Globus pallidus (tissue), 1 donor: ENCODE data around the gene RARS1.

Experiments used
- DNase-seq: peaks from one replicate; pipeline ENCODE4 v3.0.0-alpha.2; 2015; ENCODE audit warnings: low spot score

RARS1 gene

DNA sequence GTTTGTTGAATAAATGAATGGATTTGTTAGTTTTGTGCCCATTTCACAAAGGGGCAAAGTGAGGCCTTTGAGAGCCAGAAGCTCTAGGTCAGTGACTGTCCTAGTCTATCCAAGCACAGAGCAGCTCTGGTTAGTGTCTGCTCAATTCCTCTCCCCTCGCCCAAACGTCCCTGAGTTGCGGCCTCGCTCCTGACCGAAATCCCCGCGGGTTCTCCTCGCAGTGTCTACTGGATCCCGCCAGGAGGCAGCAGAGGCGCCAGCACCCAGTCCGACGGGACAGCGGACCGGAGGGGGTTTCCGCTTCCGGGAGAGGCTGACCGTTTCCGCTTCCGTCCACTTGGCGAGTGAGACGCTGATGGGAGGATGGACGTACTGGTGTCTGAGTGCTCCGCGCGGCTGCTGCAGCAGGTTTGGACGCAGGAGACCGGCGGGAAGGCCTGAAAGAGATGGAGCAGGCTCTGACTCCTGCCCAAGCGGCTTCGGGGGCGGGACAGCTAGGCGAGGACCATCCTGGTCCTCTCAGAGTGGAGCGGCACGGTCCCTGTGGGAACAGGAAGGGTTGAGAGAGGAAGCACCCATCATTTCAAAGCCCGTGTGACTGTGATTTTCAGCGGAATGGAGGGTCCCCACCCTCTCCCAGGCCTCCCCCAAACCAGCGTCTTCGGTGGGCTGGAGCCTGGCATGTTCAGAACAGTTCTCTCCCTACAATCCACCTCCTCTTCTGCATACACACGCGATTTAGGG lies at the start of gene RARS1:
Gene RARS1, plus strand, starts transcription at position 336 of the 744 bp plus-strand sequence. Its CDS starts 28 bp downstream, at position 364.
- DNase-seq, result peak; percentile 92

DNA sequence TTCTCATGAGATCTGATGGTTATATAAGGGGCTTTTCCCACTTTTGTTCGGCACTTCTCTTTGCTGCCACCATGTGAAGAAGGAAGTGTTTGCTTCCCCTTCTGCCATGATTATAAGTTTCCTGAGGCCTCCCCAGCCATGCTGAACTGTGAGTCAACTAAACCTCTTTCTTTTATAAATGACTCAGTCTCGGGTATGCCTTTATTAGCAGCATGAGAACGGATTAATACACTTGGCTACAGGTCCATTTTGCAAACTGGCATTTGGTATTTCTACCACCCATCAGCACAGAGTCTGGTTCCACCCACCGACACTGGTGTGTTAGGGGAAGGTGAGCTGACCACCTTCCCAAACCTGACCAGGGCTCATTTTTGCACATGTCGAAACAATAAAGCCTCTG lies 47.9 kb upstream of the RARS1 start:
- DNase-seq, result no peak

DNA sequence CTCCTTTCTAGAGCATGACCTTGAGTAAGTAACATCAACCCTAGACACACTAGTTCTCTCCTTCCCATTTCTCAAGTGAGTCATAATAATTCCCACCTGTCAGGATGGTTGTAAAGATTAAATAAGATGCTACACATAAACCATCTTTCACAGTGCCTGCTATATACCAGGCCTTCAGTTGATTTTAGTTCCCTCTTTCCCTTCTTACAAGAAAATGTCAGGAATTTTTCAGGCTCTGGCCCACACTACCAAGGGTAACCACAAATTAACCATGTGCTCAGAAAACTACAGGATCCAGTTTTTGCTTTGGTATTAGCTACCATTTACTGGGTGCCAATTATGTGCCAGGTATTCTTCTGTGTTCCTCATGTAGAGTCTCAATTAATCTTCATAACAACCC lies 42.7 kb upstream of the RARS1 start:
- DNase-seq, result no peak

DNA sequence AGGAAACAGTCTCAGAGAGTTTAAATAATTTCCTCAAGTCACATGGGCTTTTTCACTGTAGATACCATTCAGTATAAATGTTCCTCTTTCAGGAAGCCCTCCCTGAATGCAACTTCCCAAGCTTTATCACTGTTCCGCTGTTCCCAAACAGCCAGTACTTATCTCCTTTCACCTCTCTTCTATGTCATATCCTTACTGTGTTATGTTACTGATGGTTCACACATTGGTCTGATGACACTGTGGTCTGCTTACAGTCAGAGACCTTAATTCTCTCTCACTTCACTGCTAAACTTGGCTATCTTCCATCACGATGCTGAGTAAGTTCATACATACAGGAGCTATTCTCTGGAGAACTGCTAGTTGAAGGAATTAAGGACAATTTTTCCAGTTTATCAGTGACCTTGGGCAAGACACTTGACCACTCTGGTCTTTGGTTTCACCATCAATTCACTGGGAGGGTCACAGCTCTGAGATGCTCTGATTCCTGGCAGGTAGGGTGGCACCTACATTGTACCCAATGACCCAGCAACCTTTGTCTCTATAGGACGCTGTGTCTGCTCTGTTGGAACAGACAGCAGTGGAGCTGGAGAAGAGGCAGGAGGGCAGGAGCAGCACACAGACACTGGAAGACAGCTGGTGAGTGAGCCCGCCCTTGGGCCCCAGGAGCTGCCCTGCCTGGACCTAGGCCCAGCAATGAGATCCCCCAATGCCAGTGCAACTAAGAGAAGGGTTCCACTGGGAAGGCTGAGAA lies 42.1 kb upstream of the RARS1 start:
- DNase-seq, result no peak

DNA sequence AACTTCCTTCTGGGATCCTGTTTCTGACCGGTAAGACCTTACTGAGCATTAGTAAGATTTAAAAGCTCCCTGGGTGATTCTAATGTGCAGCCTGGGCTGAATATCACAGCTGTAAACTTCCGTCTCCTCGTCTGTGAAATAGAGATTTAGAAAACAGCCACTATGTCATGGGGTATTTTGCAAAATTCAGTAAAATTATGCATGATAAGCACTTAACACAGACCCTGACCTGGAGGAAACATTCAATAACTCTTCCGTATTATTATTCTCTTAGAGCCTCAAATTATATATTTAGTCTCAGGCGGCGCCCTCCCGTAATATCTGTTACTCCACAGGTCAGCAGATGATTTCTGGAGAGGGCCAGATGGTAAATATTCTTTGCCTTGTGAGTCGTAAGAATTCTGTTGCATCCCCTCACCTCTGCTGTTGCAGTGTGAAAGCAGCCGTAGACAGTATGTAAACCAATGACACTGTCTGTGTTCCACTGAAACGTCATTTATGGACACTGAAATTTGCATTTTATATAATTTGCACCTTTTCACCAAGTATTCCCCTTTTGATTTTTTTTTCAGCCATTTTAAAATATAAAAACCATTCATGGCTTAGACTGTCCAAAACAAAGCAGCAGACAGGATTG lies 39.2 kb upstream of the RARS1 start:
- no peak for DNase-seq

DNA sequence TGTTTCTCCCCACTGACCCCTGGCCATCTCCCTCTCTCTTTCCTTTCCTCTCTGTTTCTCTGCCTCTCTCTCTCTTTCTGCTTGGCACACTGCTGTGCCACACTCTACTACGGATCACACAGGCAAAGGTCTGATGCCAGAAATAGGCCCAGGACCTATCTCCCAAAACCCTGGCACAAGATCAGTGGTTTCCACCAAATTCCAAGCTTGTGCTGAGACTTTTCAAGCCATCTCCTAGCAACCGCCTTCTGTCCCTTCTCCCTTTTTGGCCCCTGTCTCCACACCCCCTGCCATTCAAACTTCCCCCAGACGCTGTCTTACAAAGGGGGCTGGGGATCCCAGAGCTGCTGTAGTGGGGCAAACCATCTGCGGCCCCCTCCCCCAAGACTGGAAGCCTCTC lies 38.5 kb upstream of the RARS1 start:
- DNase-seq, result no peak

DNA sequence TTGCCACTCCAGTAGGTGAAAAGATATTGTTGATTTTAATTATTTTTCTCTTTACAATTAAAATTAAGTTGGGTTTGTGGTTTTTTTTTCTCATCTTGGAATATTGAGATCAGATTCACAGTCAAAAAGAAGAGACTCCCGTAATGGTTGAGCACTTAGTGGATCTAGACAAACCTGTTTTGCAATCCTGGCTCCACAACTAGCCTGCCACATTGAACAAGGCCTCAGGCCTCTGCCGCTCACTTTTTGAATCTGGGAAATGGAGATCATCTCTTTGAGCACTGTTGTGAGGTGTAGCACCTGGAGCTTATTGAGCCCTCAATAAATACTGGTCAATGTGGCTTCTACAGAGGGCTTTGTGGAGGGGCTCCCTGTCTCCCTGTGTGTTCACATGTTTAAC lies 37.1 kb upstream of the RARS1 start:
- DNase-seq, result no peak

DNA sequence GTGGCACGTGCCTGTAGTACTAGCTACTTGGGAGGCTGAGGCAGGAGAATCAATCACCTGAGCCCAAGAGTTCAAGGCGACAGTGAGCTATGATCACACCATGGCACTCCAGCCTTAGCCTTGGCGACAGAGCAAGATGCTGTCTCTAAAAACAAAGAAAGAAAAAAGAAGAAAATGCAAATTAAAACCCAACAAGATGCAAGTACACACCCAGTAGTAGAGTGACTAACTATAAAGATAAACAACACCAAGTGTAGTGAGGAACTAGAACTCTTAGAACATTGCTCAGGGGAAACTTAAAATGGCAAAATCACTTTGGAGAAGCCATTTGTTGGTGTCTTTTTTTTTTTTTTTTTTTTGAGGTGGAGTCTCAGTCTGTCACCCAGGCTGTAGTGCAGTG lies 34.7 kb upstream of the RARS1 start:
- DNase-seq, result no peak

DNA sequence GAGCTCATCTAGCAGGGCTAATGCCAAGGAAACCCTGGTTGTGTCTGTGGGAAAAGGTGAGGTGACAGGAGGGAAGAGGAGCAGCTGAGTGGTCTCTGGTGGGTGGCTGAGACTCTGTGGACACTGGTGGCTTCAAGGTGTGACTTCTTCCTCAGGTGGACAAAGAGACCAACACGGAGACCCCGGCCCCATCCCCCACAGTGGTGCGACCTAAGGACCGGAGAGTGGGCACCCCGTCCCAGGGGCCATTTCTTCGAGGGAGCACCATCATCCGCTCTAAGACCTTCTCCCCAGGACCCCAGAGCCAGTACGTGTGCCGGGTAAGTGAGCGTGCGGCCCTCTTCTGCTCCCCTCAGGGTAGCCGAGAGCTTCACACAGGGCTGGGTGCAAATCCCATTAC lies 31.1 kb upstream of the RARS1 start:
- DNase-seq, result no peak

DNA sequence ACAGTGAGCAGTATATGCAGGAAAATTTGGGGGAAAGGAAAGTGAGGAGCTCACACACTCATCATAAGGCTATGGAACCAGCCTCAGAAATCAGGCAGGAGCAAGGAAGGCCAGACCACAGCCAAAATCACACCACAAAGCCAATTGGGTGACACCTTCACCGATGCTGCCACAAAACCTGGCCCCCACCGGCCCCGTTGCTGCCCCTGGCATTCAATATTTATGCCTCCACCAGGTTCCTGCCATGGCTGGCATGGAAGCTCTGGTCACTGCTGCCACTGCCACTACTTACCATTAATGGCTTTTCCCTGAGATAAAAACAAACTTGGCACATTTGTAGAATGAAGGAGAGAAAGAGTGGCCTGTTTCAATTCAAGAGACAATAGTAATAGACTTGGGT lies 28.7 kb upstream of the RARS1 start:
- DNase-seq, result no peak

DNA sequence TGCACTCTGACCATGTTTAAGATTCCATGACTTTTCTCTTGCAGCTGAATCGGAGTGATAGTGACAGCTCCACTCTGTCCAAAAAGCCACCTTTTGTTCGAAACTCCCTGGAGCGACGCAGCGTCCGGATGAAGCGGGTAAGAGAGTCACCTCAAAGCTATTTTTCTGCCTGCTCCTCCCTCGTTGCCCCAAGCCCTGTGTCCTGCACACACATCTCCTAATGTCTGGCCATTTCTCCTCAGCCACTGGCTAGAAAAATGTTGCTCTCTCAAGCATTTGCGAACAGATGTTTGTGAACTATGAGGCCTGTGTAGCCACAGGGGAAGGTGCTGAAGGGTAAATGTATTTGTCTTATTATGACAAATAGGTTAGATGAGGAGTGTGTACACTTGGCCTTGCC lies 25.7 kb upstream of the RARS1 start:
- no peak for DNase-seq

DNA sequence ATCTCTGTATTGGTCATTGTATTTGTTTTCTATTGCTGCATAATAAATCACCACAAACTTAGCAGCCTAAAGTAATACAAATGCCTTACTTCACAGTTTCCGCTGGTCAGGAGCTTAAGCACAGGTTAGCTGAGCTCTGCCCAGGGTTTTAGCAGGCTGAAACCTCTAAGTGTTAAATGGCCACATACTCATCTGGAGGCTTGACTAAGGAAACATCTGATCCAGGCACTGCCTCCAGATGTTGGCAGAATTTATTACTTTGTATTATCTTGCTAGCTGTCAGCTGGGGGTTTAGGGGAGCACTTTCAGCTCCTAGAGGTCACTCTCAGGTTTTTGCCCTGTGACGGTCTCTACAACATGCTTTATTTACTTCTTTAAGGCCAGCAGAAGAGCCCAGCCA lies 23.2 kb upstream of the RARS1 start:
- DNase-seq, result no peak

DNA sequence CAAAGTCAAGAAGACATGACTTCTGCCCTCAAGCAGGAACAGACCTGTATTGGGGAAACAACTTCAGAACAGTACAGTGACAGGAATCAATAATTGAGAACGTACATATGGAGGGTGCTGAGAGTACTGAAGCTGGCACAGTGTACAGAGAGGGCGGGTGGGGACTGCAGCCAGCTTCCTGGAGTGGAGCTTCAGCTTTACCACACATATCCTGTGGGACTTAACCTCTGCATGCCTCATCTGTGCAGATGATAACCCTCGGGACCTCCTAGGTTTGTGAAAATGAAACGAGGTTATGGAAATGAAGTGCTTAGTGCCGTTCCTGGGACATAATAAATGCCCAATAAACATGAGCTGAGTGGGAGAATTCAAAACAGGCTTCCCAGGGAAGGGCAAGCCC lies 22.1 kb upstream of the RARS1 start:
- no peak for DNase-seq

DNA sequence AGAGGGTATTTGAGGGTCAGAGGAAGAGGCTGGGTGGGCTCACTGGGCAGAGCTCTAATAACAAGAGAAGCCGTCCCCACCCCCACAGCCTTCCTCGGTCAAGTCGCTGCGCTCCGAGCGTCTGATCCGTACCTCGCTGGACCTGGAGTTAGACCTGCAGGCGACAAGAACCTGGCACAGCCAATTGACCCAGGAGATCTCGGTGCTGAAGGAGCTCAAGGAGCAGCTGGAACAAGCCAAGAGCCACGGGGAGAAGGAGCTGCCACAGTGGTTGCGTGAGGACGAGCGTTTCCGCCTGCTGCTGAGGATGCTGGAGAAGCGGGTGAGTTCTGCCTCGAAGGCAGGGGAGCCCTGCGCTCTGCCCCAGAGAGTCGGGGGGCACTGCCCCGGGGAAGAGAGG lies 21.6 kb upstream of the RARS1 start:
- DNase-seq, result no peak

DNA sequence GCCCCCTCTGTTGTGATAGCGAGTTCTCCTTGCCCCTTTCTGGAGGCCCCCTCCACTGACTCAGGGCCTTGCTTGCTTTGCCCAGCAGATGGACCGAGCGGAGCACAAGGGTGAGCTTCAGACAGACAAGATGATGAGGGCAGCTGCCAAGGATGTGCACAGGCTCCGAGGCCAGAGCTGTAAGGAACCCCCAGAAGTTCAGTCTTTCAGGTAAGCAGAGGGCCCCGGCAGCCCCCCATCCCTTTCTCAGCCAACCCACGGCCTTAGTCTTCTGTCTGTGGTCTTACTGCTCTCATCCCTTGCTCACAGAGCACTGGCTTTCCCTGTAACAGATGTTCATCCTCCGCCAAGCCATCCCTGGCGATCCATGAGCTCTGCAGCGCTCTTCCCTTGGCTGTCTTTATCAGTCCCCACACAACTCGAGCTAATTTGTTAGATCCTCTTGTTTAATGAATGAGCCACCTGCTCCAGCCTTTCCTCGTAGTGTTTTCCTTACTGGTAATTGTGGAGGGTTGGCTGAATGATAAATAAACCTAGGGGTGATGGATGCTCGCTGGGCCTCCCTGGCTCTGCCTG lies 18.4 kb upstream of the RARS1 start:
- DNase-seq, result no peak

DNA sequence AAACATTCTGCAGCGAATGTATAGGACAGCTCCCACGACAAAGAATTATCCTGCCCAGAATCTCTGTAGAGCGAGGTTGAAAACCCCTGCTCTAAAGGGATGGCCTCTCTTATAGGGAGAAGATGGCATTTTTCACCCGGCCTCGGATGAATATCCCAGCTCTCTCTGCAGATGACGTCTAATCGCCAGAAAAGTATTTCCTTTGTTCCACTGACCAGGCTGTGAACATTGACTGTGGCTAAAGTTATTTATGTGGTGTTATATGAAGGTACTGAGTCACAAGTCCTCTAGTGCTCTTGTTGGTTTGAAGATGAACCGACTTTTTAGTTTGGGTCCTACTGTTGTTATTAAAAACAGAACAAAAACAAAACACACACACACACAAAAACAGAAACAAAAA lies 17.4 kb upstream of the RARS1 start:
- no peak for DNase-seq

DNA sequence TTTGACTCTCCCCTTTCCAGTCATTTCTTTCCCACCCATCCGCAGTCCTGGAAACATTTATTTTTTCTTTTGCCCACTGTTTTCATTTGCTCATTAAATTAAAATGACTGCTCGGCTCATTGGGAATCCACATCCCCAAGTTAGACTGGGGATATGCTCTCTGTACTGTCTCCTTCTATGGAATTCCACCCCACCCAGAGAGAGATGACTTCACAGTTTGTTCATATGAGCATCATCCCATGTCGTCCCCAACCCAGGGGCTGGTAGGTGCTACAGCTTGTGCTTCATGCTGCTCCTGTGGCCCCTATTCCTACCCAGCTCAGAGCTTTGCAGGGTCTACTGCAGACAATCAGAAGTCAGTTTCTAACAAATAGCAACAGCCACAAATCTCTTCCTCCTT lies 16.5 kb upstream of the RARS1 start:
- no peak for DNase-seq

DNA sequence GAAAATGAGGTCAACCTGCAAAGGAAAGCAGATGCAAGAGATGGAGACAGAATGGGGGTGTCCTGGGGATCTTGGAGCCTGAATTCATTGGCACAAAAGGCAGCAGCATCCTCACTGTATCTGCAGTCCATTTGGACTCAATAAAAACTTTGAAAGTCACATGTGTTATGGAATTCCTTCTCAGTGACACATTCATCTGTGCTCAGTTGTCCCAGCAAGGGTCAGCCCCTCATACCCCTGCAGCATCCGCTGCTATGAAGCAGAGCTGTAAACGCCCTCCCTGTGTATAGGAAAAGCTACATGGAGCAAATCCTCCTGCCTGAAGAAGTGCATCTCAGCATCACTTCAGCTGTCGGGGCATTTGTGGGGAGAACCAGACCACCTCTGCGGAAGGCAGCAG lies 14.5 kb upstream of the RARS1 start:
- DNase-seq, result no peak

DNA sequence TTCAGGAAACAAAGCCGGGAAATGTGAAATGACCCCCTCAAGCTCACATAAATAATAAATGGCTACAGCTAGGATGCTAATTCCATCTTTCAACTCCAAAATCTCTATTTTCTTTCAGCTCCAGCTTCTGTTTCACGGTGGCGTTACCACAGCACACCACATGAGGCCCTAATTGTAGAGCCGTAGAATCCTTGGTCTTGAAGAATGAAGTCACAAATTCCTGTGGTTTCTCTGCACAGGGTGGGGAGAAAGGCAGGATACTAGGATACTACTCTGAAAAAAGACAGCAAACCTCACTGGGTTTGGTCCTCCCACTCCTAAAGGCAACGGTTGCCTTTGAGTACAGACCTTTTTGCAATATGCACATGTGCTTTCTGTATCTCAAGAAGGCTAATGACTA lies 13.9 kb upstream of the RARS1 start:
- no peak for DNase-seq

DNA sequence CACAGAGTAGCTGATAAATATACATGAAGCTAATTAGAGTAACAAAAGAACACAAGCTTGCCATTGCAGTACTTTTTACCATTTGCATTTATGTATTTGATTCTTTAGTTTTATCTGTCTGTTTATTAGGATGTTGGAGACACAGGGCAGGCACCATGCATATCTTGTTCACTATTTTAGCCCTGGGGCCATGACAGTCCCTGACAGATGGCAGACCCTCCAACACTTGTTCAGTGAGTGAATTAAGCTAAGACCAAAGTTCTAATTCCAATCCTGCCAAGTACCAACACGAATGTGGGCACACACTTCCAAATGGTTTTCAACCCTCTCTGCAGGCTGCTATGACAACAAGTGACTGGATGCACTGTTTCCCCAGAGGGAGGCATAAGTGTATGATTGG lies 12.0 kb upstream of the RARS1 start:
- no peak for DNase-seq

DNA sequence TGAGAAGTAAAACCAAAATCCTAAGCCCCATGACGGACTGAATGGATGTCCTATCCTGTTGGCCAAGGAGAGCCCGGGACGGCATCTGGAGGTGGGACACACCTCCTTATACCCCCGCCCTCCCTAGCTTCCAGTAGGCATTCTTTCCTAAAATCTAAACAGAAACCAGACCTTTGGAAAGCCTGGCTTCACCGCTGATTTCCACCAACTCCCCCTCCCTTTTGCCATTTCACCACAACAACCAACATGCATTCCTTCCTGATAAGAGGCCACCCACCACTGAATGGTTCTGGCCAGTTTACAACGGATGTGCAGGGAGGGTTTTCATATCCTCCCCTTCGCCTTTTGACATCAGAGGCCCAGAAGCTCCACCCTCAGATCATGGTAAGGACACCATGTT lies 9.2 kb upstream of the RARS1 start:
- no peak for DNase-seq

DNA sequence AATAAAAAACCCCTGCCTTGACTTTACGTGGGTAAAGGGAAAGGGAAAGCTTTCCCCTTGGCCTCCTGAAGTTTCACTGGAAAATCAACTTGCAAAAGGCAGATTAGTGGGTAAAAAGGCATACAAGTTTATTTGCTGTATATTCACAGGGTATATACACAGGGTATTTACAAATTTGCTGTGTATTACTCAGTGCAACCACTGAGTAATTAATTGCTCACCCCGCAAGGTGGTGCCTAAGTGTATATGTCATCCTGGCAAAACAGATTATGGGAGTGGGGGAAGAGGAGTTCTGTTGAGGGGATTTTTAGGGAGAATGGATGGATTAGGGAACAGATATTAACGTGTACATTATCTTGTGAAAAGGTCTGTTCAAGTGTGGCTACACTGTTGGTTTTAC lies 7.1 kb upstream of the RARS1 start:
- DNase-seq, result no peak

DNA sequence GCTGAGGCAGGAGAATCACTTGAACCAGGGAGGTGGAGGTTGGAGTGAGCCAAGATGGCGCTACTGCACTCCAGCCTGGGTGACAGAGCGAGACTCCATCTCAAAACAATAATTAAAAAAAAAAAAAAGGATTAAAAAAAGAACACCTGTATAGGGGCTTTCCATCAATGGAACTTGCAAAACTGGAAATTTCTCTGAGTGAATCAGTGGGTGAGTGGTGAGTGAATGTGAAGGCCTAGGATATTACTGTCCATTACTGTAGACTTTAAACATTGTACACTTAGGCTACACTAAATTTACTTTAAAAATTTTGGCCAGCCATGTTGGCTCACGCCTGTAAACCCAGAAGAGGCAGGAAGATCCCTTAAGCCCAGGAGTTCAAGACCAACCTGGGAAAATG lies 5.7 kb upstream of the RARS1 start:
- DNase-seq, result no peak
